GM18867 (cell line): ENCODE results near the gene RSPH9.
"Not testable (repeated sequence)": the region's sequence is repeated elsewhere in the genome, so short reads cannot be mapped to it uniquely, and the experiment has no call there.

Experiments used
- ATAC-seq: cut with Tn5 transposase; IDR thresholded peaks from one replicate; pipeline ENCODE4 v1.9.1; 2021; ENCODE audit warnings: mild to moderate bottlenecking, moderate library complexity; ENCODE audit not compliant: unreplicated experiment

The RSPH9 gene

DNA sequence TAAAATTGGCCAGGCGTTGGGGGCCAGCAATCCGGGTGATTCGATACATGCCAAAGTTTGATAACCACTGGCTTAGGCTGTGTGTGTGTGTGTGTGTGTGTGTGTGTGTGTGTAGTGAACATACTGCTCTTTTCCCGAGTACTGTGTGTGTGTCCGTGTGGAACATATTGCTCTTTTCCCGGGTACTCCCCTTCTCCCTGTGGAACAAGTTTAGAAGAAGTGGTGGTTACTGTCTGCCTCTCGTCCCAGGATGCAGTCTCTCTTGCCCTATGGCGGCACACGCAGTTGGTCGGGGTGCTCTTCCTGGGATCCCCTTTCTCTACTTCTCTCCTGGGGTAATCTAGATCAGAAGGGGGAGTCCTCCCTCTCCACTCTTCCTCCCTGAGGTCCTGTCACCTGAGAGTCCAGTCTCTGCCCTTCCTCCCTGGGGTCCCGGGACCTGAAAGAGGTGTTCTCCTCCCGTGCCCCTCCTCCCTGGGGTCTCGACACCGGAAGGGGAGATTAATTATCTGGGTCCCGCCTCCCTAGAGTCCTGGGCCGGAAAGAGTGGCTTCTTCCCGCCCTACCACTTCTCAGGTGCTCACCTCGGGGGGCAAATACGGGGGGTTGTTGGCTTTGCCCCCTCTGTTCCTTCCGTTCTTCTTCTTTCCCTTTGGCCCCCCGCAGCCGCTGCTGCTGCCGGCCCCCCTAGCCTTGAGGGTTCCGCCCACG lies 16.3 kb upstream of the RSPH9 start:
- peak; percentile 22 for ATAC-seq

DNA sequence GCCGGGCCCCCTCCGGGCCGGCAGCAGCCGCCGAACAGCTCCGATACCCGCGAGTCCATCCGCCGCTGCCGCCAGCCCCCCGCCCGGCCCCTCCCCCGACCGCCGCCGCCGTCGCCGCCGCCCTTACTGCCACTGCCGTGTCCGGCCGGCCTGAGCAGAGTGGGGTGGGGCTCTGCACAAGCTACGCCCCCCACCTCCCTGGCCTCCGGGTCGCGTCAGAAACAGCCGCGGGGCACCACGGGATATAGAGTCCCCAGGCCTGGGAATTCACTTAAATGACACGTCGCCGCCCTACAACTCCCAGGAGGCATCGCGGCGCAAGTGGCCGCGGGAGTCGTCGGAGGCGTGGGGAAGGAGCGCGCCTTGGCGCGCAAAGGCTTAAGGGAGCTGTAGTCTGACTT lies 15.7 kb upstream of the RSPH9 start, which contains the start of gene GTPBP2:
Gene GTPBP2, minus strand, starts transcription at position 161 of the 401 bp plus-strand sequence. Its CDS starts 102 bp downstream, at position 59.
- ATAC-seq = peak; percentile 82

DNA sequence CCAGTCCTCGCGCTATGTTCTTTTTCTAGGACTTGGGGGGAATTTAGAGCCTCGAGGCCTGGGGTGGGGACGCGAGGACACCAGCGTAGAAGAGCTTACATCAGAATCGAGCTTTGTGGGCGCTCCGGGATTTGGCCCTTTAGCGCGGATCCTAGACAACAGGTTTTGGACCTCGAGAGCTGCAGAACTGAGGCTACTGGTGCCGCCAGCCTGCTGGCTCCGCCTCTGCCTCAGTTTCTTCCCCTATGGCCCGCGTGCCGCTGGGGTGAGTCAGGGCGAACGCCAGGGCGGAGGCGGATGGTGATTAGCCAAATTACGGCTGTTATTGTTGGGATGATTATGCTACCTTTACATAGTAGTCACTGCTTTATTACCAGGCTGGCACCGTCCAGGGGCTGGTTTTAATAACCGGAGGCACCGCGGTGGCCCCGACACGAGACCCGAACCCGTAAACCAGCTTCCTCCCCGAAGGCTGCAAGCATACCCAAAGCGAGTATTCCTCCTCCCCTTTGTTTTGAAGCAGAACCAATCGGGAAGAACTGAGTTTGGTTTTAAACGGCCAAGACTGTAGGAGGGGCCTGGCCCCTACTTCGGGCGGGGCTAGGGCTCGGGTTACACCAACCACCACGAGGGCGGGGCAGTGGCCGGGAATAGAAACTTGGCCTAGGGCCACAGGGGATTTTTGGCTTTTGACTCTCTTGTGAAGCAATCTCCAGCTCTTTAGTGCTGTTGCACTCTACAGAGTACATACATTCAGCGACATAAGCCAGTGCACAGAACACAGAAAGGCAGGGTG lies 15.1 kb upstream of the RSPH9 start:
- ATAC-seq = peak; percentile 61

DNA sequence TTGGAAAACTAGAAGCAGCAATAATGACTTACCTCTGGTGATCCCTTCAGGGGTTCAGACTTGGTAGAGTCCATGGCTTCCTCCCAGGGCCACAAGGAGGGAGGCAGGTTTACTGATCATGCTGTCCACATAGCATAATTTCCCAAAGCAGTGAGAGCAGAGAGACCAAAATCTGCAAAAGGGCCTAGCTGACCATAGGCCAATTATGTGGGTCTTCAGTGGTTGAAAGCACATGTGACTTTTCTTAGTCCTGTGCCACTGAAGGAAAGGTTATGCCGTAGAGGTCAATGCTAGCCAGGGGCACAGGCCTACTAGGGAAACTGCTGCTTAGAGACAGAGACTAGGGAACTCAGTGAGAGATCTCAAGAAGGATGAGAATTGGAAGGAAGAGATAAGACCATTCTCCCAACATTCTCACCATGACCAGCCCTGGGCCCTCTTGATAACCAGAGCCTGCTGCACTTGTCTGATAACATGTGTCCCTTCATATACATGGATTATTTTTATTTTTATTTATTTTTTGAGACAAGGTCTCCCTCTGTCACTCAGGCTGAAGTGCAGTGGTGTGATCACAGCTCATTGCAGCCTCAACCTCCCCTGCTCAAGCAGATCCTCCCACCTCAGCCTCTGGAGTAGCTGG lies 13.7 kb upstream of the RSPH9 start:
- no peak for ATAC-seq

DNA sequence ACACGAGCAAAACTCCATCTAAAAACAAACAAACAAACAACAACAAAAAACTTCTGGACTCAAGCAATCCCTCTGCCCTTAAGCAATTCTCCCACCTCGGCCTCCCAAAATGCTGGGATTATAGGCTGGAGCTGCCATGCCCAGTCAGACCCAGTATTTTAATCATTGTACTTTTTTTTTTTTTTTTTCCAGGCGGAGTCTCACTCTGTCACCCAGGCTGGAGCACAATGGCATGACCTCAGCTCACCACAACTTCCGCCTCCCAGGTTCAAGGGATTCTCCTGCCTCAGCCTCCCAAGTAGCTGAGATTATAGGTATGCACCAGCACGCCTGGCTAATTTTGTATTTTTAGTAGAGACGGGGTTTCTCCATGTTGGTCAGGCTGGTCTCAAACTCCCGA lies 11.8 kb upstream of the RSPH9 start:
- not testable (repeated sequence) for ATAC-seq

DNA sequence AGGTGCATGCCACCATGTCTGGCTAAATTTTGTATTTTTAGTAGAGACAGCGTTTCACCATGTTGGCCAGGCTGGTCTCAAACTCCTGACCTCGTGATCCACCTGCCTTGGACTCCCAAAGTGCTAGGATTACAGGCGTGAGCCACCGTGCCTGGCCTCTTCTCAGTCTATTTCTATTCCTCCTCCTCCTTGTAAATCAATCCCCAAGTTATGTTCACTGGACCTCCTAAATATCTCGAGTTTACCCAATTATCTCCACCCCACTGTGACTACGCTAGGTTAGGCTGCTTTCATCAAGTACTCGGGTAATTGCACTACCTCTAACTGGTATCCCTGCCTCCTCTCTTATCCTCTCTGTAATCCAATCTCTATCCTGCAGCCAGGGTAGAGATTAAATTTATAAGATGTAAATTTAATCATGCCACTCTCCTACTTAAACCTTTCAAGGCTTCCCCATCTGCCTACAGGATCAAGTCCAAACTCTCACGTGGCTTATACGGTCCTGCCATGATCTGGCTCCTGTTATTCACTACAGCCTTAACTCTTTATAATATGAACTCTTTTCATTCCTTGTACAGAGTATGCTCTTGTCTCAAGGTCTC lies 10.0 kb upstream of the RSPH9 start:
- no peak for ATAC-seq

DNA sequence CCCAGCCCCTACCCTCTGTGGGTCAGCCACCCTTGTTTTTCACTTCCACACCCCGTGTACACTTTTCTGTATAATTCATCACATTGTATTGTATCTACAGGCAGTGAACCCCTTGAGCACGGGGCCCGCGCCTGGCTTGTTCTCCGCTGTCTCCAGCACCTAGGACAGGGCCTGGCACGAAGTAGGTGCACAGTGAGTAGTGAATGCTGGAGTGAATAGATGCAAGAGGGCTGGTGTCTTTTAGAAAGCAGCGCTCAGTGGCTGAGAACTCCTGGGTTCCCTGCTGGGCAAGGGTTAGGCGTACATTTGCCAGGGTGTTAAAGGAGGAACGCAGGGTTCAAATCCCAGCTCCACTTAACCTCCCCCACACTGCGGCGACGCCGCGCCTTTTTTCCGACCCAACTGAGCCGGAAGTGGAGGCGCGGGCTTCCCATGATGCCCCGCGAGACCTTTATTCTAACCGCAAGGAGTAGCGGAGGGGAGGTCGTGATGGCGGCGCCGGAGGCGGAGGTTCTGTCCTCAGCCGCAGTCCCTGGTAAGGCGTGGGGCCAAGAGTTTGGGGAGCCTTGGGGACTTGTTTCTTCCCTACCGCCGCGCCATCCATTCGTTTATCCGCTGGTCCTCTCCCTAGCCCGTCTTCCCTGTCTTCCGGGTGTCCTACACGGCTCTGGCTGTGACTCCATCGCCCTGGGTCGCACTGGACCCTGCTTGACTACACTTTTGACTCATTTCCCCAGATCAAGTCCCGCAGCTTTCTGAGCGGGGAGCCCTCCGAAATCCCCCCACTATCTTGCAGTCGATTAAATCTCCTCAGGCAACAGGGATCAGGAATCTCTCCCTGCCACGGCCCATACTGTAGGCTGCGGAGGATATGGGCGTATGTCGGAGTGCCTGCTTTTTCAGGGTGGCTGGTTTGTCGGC lies 9.2 kb upstream of the RSPH9 start, which contains the start of gene MAD2L1BP:
Gene MAD2L1BP, plus strand, starts transcription at position 454 of the 921 bp plus-strand sequence. Its CDS starts 36 bp downstream, at position 490.
- peak; percentile 77 for ATAC-seq

DNA sequence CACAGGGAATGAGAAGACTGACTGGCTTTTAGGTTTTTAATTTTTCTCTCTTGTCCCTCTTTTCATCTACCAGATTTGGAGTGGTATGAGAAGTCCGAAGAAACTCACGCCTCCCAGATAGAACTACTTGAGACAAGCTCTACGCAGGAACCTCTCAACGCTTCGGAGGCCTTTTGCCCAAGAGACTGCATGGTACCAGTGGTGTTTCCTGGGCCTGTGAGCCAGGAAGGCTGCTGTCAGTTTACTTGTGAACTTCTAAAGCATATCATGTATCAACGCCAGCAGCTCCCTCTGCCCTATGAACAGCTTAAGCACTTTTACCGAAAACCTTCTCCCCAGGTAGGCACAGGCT lies 8.6 kb upstream of the RSPH9 start:
- peak; percentile 14 for ATAC-seq

DNA sequence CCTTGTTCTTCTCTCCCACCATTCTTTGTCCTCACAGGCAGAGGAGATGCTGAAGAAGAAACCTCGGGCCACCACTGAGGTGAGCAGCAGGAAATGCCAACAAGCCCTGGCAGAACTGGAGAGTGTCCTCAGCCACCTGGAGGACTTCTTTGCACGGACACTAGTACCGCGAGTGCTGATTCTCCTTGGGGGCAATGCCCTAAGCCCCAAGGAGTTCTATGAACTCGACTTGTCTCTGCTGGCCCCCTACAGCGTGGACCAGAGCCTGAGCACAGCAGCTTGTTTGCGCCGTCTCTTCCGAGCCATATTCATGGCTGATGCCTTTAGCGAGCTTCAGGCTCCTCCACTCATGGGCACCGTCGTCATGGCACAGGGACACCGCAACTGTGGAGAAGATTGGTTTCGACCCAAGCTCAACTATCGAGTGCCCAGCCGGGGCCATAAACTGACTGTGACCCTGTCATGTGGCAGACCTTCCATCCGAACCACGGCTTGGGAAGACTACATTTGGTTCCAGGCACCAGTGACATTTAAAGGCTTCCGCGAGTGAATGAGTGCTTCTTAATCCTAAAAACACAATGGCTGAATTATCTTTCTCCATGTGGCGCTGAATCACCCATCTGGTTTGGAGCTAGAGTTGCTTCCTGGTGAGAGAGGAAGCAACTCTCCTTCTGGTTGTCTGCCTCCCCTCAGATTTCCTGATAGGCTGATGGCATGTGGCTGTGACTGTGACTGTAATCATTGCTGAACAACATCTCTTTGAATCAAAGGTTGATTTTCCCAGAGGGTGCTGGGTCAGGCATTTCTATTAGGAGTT lies 4.6 kb upstream of the RSPH9 start:
- no peak for ATAC-seq

DNA sequence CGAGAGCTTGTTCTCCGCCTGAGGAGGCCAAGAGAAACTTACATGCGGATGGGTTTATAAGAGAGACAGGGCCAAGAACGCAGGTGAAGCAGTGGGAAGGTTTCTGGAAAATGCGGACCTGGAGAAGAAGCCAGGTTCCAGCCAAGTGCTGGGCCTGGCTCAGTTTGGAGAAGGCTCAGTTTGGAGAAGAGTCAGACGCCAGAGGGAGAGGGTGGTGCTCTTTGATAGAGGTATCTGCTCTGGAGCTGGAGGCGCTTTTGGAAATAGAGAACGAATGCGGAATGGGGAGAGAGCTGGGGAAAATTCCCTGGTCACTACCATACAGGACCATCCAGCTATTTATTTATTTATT lies 753 bp downstream of the RSPH9 start:
- ATAC-seq = no peak

DNA sequence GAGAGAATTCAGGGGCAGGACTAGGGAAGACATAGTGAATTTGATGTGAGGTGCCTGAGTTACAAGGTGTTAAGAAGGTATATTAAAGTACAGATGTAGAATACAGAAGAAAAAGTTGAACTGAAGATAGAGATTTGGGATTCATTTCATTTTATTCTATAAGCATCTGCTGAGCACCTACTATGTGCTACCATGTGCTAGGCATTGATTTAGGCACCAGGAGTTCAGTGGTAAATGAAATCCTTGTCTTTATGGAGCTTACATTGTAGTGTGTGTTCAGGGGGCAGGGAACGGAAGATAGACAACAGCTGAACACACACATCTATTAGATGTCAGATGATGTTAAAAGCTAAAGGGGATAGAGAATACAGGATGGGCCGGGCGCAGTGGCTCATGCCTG lies 2.8 kb downstream of the RSPH9 start:
- ATAC-seq = no peak

DNA sequence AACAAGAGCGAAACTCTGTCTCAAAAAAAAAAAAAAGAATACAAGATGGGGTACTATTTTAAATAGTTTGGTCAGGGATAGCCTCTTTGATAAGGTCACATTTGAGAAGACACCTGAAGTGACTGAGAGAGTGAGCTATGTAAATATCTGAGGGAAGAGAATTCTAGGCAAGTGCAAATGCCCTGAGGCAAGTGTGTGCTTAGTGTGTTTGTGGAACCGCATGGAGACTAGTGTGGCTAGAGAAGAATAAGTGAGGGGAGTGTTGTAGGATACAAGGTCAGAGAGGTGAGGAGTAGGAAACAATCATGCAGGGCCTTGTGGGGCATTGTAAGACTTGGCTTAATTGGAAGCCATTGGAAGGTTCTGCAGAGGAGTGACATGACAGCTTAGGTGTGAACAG lies 3.4 kb downstream of the RSPH9 start:
- ATAC-seq = no peak

DNA sequence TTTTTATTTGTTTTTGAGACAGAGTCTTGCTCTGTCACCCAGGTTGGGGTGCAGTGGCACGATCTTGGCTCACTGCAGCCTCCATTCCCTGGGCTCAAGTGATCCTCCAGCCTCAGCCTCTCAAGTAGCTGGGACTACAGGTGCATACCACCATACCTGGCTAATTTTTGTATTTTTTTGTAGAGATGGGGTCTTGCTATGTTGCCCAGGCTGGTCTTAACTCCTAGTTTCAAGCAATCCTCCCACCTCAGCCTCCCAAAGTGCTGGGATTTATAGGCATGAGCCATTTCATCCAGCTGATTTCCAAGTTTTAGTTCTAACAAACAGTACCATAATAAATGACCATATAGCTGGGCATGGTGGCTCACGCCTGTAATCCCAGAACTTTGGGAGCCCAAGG lies 8.0 kb downstream of the RSPH9 start:
- not testable (repeated sequence) for ATAC-seq

DNA sequence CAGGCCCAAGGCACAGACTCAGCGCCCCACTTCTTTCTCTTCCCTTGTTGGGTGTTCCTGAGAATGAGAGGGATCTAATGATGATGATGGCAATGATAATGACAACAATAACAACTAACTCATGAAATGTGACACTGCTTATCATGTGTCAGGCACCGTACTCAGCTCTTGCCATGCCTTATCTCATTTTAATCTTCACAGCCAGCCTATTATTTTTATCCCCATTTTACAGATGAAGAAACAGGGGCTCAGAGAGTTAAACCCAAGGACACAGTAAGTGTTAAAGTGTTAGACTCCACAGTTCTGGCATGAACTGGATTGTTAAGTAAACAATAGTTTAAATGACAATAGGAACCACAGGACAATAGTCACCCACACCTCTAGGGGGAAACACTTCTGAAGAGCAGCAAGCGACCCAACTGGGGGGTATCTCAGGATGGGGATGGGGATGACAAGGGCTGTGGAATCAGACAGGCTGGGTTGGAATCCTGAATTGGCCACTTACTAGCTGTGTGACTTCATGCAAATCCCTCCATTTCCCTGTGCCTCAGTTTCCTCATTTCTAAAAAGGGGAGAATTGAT lies 12.5 kb downstream of the RSPH9 start:
- no peak for ATAC-seq

DNA sequence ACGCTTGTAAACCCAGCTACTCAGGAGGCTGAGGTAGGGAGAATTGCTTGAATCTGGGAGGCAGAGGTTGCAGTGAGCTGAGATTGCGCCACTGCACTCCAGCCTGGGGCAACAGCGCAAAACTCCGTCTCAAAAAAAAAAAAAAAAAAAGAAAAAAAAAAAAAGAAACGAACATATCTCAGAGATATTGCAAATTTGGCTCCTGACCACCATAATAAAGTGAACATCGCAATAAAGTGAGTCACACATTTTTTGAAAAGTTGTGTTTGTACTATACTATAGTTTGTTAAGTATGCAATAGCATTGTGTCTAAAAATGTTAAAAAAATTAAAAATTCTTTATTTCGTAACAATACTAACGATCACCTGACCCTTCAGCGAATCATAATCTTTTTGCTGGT lies 13.3 kb downstream of the RSPH9 start:
- ATAC-seq = no peak

DNA sequence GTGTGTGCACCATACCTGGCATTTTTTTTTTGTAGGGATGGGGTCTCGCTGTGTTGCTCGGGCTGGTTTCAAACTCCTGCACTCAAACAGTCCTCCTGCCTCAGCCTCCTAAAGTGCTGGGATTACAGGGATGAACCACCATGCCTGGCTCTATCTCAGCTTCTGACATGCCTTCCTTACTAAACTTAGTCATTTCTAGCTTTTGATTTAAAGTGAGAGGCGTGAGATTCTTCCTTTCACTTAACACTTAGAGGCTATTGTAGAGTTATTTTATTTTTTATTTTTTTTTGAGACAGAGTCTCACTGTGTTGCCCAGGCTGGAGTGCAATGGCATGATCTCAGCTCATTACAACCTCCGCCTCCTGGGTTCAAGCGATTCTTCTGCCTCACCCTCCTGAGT lies 18.1 kb downstream of the RSPH9 start:
- ATAC-seq = not testable (repeated sequence)

DNA sequence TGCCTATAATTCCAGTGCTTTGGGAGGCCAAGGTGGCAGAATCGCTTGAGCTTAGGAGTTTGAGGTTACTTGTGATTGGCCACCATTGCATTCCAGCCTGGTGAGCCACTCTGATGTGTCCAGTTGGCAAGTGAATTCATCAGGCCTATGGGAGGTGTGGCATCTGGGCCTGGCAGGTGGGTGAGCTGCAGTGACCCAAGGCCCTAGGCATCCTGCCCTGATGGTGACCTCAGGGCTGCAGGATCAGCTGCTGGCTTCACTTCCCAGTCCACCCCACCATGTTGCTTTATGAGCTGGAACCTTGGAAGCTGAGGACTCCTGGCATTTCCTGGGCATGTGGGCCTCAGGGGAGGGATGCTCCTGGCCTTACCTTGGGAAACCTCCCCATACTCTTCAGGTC lies 20.5 kb downstream of the RSPH9 start:
- no peak for ATAC-seq

DNA sequence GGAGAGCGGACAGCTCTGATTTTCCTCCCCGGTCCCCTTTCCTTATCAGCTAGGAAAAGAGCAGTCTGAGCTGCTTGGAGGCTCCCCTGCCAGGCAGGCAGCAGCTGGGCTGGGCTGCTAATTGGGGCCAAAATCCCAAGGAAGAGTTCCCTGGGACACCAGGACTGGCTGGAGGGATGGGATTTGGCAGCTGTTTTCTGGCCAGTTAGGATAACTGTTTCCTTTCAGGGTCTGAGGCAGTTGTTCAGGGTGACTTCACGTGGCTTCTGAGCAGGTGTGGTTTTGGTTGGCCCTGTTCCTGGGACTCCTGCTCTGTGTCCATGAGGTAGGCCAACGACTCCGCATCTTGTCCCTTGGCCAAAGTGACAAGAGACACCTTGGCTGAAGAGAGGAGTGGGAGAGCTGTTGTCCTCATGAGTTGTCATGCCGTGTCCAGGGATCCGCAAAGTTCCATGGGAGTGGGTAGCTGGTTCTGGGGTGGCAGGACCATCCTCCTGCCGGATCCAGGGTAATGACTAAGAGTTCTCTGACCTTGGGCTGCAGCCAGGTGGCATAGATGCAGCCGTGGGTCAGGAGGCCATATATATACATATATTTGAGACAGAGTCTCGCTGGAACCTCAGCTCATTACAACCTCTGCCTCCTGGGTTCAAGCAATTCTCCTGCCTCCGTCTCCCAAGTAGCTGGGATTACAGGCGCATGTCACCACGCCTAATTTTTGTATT lies 21.5 kb downstream of the RSPH9 start:
- no peak for ATAC-seq
